ENCODE results near the gene GAPDH. TPM values are rescaled to one million over a fixed set of nuclear protein-coding genes. Genes with fewer than 3 reads are reported as not detected.
"Not testable (repeated sequence)": the region's sequence is repeated elsewhere in the genome, so short reads cannot be mapped to it uniquely, and the experiment has no call there.

GAPDH gene
- total RNA-seq, 4 donors from 2014 or later: 1,060 to 2,185 (median 1,462) TPM

- no peak for ATAC-seq (ENCODE audit: low FRiP score)
- DNase-seq (ENCODE audit: low spot score): no peak
- TF ChIP-seq, protein P1, sequence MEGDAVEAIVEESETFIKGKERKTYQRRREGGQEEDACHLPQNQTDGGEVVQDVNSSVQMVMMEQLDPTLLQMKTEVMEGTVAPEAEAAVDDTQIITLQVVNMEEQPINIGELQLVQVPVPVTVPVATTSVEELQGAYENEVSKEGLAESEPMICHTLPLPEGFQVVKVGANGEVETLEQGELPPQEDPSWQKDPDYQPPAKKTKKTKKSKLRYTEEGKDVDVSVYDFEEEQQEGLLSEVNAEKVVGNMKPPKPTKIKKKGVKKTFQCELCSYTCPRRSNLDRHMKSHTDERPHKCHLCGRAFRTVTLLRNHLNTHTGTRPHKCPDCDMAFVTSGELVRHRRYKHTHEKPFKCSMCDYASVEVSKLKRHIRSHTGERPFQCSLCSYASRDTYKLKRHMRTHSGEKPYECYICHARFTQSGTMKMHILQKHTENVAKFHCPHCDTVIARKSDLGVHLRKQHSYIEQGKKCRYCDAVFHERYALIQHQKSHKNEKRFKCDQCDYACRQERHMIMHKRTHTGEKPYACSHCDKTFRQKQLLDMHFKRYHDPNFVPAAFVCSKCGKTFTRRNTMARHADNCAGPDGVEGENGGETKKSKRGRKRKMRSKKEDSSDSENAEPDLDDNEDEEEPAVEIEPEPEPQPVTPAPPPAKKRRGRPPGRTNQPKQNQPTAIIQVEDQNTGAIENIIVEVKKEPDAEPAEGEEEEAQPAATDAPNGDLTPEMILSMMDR (IDR thresholded peaks at IDR 0.05): no peak
Measured at GRCh38 chr12:6555018-6555691, 20.8 kb downstream of the GAPDH start.

- not testable (repeated sequence) for ATAC-seq (ENCODE audit: low FRiP score); DNase-seq (ENCODE audit: low spot score)
Measured at GRCh38 chr12:6556496-6556817, 22.1 kb downstream of the GAPDH start.

GRCh38 chr12:6556857-6557256 is 22.5 kb downstream of the GAPDH start:
- TF ChIP-seq, protein P1 (IDR thresholded peaks at IDR 0.05): no peak
- DNase-seq (ENCODE audit: low spot score) (no peak), ATAC-seq (ENCODE audit: low FRiP score) (no peak)

GRCh38 chr12:6558014-6558760 is 23.9 kb downstream of the GAPDH start:
- DNase-seq (ENCODE audit: low spot score); ATAC-seq (ENCODE audit: low FRiP score): not testable (repeated sequence)

GRCh38 chr12:6559500-6559899 is 25.2 kb downstream of the GAPDH start:
- ATAC-seq (ENCODE audit: low FRiP score): no peak
- DNase-seq (ENCODE audit: low spot score): no peak
- TF ChIP-seq, protein P1 (IDR thresholded peaks at IDR 0.05): no peak

GRCh38 chr12:6560501-6561205 is 26.3 kb downstream of the GAPDH start:
- ATAC-seq (ENCODE audit: low FRiP score) (no peak), DNase-seq (ENCODE audit: low spot score) (no peak)
- TF ChIP-seq, protein P1 (IDR thresholded peaks at IDR 0.05): no peak

GRCh38 chr12:6562881-6563280 is 28.6 kb downstream of the GAPDH start:
- no peak for DNase-seq (ENCODE audit: low spot score)
- ATAC-seq (ENCODE audit: low FRiP score): no peak
- TF ChIP-seq, protein P1 (IDR thresholded peaks at IDR 0.05): no peak
